ENCODE results near the gene AMN.

GRCh38 chr14:102965282-102965681 is 42.8 kb downstream of the AMN start:
- TF ChIP-seq, protein P1, sequence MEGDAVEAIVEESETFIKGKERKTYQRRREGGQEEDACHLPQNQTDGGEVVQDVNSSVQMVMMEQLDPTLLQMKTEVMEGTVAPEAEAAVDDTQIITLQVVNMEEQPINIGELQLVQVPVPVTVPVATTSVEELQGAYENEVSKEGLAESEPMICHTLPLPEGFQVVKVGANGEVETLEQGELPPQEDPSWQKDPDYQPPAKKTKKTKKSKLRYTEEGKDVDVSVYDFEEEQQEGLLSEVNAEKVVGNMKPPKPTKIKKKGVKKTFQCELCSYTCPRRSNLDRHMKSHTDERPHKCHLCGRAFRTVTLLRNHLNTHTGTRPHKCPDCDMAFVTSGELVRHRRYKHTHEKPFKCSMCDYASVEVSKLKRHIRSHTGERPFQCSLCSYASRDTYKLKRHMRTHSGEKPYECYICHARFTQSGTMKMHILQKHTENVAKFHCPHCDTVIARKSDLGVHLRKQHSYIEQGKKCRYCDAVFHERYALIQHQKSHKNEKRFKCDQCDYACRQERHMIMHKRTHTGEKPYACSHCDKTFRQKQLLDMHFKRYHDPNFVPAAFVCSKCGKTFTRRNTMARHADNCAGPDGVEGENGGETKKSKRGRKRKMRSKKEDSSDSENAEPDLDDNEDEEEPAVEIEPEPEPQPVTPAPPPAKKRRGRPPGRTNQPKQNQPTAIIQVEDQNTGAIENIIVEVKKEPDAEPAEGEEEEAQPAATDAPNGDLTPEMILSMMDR (IDR thresholded peaks at IDR 0.05), result no peak
- TF ChIP-seq POLR2A (IDR thresholded peaks at IDR 0.05), result no peak
- TF ChIP-seq POLR2AphosphoS5 (IDR thresholded peaks at IDR 0.05; ENCODE audit: insufficient read depth in 1 of 2, low read depth in 1 of 2), result no peak
